ENCODE measurements around the gene SORCS2.

SORCS2 gene

GRCh38 chr4:7388627-7389026 lies 196.3 kb downstream of the SORCS2 start:
- no peak overlapping the region for H3K4me3 ChIP-seq (ENCODE audit: low read depth, low read length)
- TF ChIP-seq, protein P1, sequence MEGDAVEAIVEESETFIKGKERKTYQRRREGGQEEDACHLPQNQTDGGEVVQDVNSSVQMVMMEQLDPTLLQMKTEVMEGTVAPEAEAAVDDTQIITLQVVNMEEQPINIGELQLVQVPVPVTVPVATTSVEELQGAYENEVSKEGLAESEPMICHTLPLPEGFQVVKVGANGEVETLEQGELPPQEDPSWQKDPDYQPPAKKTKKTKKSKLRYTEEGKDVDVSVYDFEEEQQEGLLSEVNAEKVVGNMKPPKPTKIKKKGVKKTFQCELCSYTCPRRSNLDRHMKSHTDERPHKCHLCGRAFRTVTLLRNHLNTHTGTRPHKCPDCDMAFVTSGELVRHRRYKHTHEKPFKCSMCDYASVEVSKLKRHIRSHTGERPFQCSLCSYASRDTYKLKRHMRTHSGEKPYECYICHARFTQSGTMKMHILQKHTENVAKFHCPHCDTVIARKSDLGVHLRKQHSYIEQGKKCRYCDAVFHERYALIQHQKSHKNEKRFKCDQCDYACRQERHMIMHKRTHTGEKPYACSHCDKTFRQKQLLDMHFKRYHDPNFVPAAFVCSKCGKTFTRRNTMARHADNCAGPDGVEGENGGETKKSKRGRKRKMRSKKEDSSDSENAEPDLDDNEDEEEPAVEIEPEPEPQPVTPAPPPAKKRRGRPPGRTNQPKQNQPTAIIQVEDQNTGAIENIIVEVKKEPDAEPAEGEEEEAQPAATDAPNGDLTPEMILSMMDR (conservative IDR thresholded peaks at IDR 0.05; ENCODE audit: low read depth, low read length) = no peak

DNA sequence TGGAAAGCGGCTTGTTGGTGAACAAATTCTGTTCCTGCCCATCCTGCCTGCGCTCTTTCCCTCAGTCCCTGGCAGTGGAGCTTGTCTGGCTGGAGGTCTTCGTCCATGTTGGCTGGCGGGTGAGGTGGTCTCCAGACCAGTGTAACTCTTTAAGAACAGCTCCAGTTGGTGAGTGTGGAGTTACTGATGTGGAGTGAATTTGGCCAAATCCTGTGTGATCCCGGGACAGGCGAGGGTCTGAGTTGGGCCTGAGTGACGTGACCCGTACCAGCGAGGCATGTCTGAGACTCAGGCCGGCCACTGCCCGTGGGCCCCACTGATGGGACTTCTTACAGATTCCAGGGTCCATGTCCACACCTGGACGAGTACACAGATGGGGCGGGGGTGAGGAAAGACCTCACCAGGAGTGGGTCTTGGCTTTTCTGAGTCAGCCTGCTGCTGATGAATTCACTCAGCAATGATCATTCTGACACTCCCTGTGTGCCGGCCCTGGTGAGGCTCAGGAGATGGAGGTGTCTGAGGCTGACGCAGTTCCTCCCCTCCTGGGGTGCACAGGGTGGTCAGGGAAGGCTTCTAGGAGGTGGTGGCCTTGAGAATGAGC lies 196.9 kb downstream of the SORCS2 start:
- DNase-seq (ENCODE audit: low read depth) = no peak
- H3K4me3 ChIP-seq (ENCODE audit: low read depth, low read length) = no peak overlapping the region
- TF ChIP-seq, protein P1 (conservative IDR thresholded peaks at IDR 0.05; ENCODE audit: low read depth, low read length) = no peak

More at GRCh38 chr4:7388627-7389026, 196.3 kb downstream of the SORCS2 start:
- no peak for DNase-seq (ENCODE audit: low read depth)

- TF ChIP-seq, protein P1 (conservative IDR thresholded peaks at IDR 0.05; ENCODE audit: low read depth, low read length) = no peak
- DNase-seq (ENCODE audit: low read depth) = no peak
Measured at GRCh38 chr4:7389719-7390118, 197.4 kb downstream of the SORCS2 start.

DNA sequence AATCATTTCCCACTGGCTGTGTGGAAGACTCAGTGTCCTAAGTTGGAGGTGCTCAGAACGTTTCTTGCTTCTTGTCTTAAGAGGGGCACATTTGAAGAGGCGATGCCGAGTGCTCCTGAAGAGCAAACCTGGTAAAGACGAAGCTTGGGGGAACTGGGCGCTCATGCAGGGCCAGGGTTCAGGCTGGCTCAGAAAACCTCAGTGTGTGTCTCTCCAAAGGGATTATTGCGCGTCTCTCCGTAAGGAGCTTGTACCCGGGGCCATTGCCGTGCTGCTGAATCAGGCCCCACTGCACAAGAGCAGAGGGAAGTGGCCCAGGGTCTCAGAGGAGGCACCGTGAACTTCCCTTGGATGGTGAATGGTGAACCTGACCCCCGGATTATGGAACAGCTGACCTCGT lies 198.0 kb downstream of the SORCS2 start:
- no peak overlapping the region for H3K4me3 ChIP-seq (ENCODE audit: low read depth, low read length)
- TF ChIP-seq, protein P1 (conservative IDR thresholded peaks at IDR 0.05; ENCODE audit: low read depth, low read length) = no peak
- no peak for DNase-seq (ENCODE audit: low read depth)

More at GRCh38 chr4:7389719-7390118, 197.4 kb downstream of the SORCS2 start:
- no peak overlapping the region for H3K4me3 ChIP-seq (ENCODE audit: low read depth, low read length)

DNA sequence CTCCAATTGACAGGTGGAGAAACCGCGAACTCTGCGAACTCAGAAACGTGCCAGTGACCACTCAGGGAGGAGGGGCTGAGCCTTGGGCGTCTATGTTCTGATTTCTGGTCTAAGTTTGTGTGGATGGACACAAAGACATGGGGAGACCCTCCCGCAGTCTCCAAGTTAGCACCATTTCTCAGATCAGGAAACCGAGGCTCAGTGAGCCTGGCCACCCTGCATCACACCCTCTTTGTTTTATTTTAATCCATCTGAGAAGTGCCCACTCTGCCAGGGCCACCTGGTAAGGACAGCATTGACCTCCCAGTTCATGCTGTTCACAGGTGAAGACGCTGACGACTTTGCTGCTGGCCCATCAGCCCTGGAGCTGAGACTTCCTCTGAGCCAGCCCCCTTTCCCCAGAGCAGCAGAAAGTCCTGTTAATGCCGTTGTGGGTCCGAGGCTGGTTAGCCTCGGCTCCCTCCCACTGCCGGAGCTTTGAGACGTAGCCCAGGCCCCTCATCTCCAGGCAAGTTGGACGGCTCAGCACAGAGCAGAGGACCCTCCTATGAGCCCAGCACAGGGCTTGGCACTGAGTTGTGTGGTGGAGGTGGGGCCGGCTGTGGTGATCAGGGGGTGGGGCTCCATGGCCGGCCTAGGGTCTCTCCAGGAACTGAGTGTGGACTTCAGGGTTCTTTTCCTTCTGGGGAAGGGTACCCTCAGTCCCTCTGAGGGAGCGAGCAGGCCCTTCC lies 198.7 kb downstream of the SORCS2 start:
- DNase-seq (ENCODE audit: low read depth) = no peak
- no peak overlapping the region for H3K4me3 ChIP-seq (ENCODE audit: low read depth, low read length)
- TF ChIP-seq, protein P1 (conservative IDR thresholded peaks at IDR 0.05; ENCODE audit: low read depth, low read length) = no peak

DNA sequence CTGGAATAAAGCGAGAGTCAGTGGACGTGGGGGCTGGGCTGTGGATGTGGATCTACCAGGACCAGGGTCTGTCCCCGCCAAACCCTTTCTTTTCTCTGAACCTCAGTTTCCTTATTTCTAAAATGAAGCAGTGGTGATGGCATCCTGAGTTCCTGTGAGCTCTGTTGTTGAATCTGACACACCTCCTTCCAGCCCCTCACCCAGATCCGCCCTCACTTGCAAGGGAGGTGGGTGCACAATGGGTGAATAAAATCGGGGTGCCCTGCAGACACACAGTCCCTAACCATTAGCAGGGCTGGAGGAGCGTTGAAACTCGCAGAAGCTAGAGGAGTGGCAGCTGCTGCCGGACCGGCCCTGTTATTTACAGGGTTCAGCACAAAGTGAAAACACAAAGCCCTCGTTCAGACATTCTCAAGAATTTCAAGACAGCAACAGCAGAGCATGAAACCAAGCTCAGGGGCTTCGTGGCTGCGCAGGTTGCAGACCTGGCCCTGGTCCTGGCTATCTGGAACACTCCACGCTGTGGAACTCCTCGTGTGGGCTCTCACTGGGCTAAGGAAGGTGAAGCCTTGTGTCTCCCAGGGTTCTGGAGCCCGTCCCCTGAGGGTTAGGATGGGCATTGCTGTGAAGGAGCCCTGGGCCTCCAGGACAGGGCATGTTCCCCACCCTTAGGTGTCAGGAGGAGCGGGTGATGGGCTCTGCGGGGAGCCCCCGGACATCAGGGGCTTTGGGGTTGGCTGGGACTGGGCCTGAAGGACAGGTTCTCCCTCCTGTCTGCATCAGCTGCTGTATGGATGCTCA lies 199.5 kb downstream of the SORCS2 start:
- DNase-seq (ENCODE audit: low read depth) = no peak
- no peak overlapping the region for H3K4me3 ChIP-seq (ENCODE audit: low read depth, low read length)
- TF ChIP-seq, protein P1 (conservative IDR thresholded peaks at IDR 0.05; ENCODE audit: low read depth, low read length) = no peak

Data from choroid plexus epithelial cell (primary cell).